Activated CD8-positive, alpha-beta T cell treated with anti-CD3 and anti-CD28 coated beads, Interleukin-2, amount 10 ng/mL, durations not matched to agents 7 days and 5 days (primary cell): ENCODE data around the gene CFAP61. TPM values are rescaled to one million over a fixed set of nuclear protein-coding genes. Genes with fewer than 3 reads are reported as not detected.

Experiments used
- ATAC-seq: fragments of 150-1000 bp; cut with Tn5 transposase; one replicate; pipeline ENCODE4 v1.10.0; 2021; ENCODE audit warnings: moderate library complexity
- CTCF ChIA-PET: fragments of 350-600 bp; sonication (Branson Sonifier 250); formaldehyde crosslinking; loops from one replicate; lab custom pipeline; 2021; ENCODE audit warnings: antibody characterized with exemption; lab: Charles Lee
- POLR2A ChIA-PET: fragments of 350-600 bp; sonication (Branson Sonifier 250); formaldehyde crosslinking; loops from one replicate; lab custom pipeline; 2021; ENCODE audit warnings: antibody characterized with exemption; lab: Charles Lee
- DNase-seq: peaks from one replicate; pipeline ENCODE4 v3.0.0-alpha.2; 2020
- H3K27ac Mint-ChIP-seq: one replicate; pipeline ENCODE4 v1.8.0; 2021; ENCODE audit warnings: mild to moderate bottlenecking, mixed read lengths
- H3K27me3 Mint-ChIP-seq: one replicate; pipeline ENCODE4 v1.8.0; 2021; ENCODE audit warnings: low read depth, mixed read lengths
- H3K36me3 Mint-ChIP-seq: one replicate; pipeline ENCODE4 v1.8.0; 2021; ENCODE audit warnings: low read depth, mixed read lengths
- H3K4me1 Mint-ChIP-seq: one replicate; pipeline ENCODE4 v1.8.0; 2021; ENCODE audit warnings: low read depth, mixed read lengths
- H3K4me3 Mint-ChIP-seq: one replicate; pipeline ENCODE4 v1.8.0; 2021; ENCODE audit warnings: mild to moderate bottlenecking, mixed read lengths
- H3K9me3 Mint-ChIP-seq: one replicate; pipeline ENCODE4 v1.8.0; 2022; ENCODE audit warnings: mixed read lengths; ENCODE audit not compliant: insufficient read depth
- total RNA-seq, 2 experiments: library from RNA; stranded (reverse); gene quantifications; one replicate each; pipeline ENCODE4 v1.2.3, GENCODE V29; 2021

CFAP61 gene
- total RNA-seq, 2 experiments from 2014 or later, result not detected

GRCh38 chr20:20248620-20249200 is 196.4 kb downstream of the CFAP61 start:
- DNase-seq (no peak), ATAC-seq (no peak)
- Mint-ChIP-seq H3K4me3 (no peak overlapping the region), H3K36me3 (no peaks in the 10 kb centered on the region), H3K9me3 (no peaks in the 10 kb centered on the region), H3K27me3 (peaks cover 3% of the 10 kb centered on the region), H3K4me1 (no peaks in the 10 kb centered on the region), H3K27ac (no peak overlapping the region)
- CTCF ChIA-PET, result no interaction called here
- POLR2A ChIA-PET, result no interaction called here

- ChIA-PET CTCF (no interaction called here), POLR2A (no interaction called here)
- Mint-ChIP-seq H3K9me3 (no peaks in the 10 kb centered on the region), H3K27me3 (peaks cover 5% of the 10 kb centered on the region), H3K4me3 (no peak overlapping the region), H3K36me3 (no peaks in the 10 kb centered on the region), H3K27ac (no peak overlapping the region), H3K4me1 (no peaks in the 10 kb centered on the region)
- DNase-seq, result no peak
- ATAC-seq, result no peak
Observed at GRCh38 chr20:20251317-20251716, 199.0 kb downstream of the CFAP61 start.

GRCh38 chr20:20251836-20252235 is 199.5 kb downstream of the CFAP61 start:
- Mint-ChIP-seq H3K36me3 (no peaks in the 10 kb centered on the region), H3K4me1 (no peaks in the 10 kb centered on the region), H3K9me3 (no peaks in the 10 kb centered on the region), H3K27ac (no peak overlapping the region), H3K27me3 (peaks cover 5% of the 10 kb centered on the region), H3K4me3 (no peak overlapping the region)
- ATAC-seq (no peak), DNase-seq (no peak)
- CTCF ChIA-PET, result no interaction called here
- POLR2A ChIA-PET, result no interaction called here

- CTCF ChIA-PET, result no interaction called here
- H3K36me3 Mint-ChIP-seq, result no peaks in the 10 kb centered on the region
- POLR2A ChIA-PET, result interaction anchor here (0.6 kb wide), 1 partner anchor 801 kb away, joined by 3 read pairs; no protein-coding TSS in a partner anchor
- H3K9me3 Mint-ChIP-seq, result no peaks in the 10 kb centered on the region
- no peak for ATAC-seq
- H3K27me3 Mint-ChIP-seq, result peaks cover 2% of the 10 kb centered on the region
- no peak for DNase-seq
- H3K27ac Mint-ChIP-seq, result no peak overlapping the region
- H3K4me1 Mint-ChIP-seq, result no peaks in the 10 kb centered on the region
- H3K4me3 Mint-ChIP-seq, result no peak overlapping the region
Observed at GRCh38 chr20:20253039-20253743, 200.9 kb downstream of the CFAP61 start.

- ATAC-seq, result no peak
- Mint-ChIP-seq H3K4me3 (no peak overlapping the region), H3K27ac (no peak overlapping the region), H3K4me1 (no peaks in the 10 kb centered on the region), H3K27me3 (peaks cover 2% of the 10 kb centered on the region), H3K9me3 (no peaks in the 10 kb centered on the region), H3K36me3 (no peaks in the 10 kb centered on the region)
- CTCF ChIA-PET, result no interaction called here
- POLR2A ChIA-PET, result no interaction called here
- no peak for DNase-seq
Observed at GRCh38 chr20:20253744-20254330, 201.5 kb downstream of the CFAP61 start.

GRCh38 chr20:20255099-20255498 is 202.8 kb downstream of the CFAP61 start:
- ChIA-PET POLR2A (no interaction called here), CTCF (interaction anchor here (0.9 kb wide), 1 partner anchor 18 kb away, joined by 3 read pairs; no protein-coding TSS in a partner anchor)
- no peaks in the 10 kb centered on the region for H3K4me1 Mint-ChIP-seq
- no peak overlapping the region for H3K4me3 Mint-ChIP-seq
- no peaks in the 10 kb centered on the region for H3K36me3 Mint-ChIP-seq
- ATAC-seq (no peak), DNase-seq (no peak)
- H3K27ac Mint-ChIP-seq, result no peak overlapping the region
- H3K9me3 Mint-ChIP-seq, result no peaks in the 10 kb centered on the region
- peaks cover 5% of the 10 kb centered on the region for H3K27me3 Mint-ChIP-seq

GRCh38 chr20:20259533-20259932 is 207.2 kb downstream of the CFAP61 start:
- Mint-ChIP-seq H3K27ac (no peak overlapping the region), H3K36me3 (no peaks in the 10 kb centered on the region), H3K9me3 (no peaks in the 10 kb centered on the region), H3K4me1 (no peaks in the 10 kb centered on the region), H3K27me3 (peaks cover 7% of the 10 kb centered on the region), H3K4me3 (no peak overlapping the region)
- POLR2A ChIA-PET, result no interaction called here
- no peak for ATAC-seq
- CTCF ChIA-PET, result interaction anchor here (1.5 kb wide), 1 partner anchor 23 kb away, joined by 5 read pairs; no protein-coding TSS in a partner anchor
- no peak for DNase-seq

GRCh38 chr20:20261159-20261558 is 208.8 kb downstream of the CFAP61 start:
- CTCF ChIA-PET, result interaction anchor here (1.5 kb wide), 1 partner anchor 24 kb away, joined by 5 read pairs; no protein-coding TSS in a partner anchor
- DNase-seq, result no peak
- POLR2A ChIA-PET, result no interaction called here
- Mint-ChIP-seq H3K4me1 (no peaks in the 10 kb centered on the region), H3K36me3 (no peaks in the 10 kb centered on the region), H3K27ac (no peak overlapping the region), H3K27me3 (peaks cover 5% of the 10 kb centered on the region), H3K4me3 (no peak overlapping the region), H3K9me3 (no peaks in the 10 kb centered on the region)
- ATAC-seq, result no peak

GRCh38 chr20:20265210-20265609 is 212.9 kb downstream of the CFAP61 start:
- ChIA-PET CTCF (no interaction called here), POLR2A (no interaction called here)
- Mint-ChIP-seq H3K4me3 (no peak overlapping the region), H3K27me3 (peaks cover 1% of the 10 kb centered on the region), H3K9me3 (no peaks in the 10 kb centered on the region), H3K4me1 (no peaks in the 10 kb centered on the region), H3K36me3 (no peaks in the 10 kb centered on the region), H3K27ac (no peak overlapping the region)
- no peak for DNase-seq
- no peak for ATAC-seq

GRCh38 chr20:20266552-20266951 is 214.2 kb downstream of the CFAP61 start:
- CTCF ChIA-PET, result no interaction called here
- Mint-ChIP-seq H3K9me3 (no peaks in the 10 kb centered on the region), H3K4me3 (no peak overlapping the region), H3K27ac (no peak overlapping the region), H3K27me3 (no peaks in the 10 kb centered on the region), H3K36me3 (no peaks in the 10 kb centered on the region), H3K4me1 (no peaks in the 10 kb centered on the region)
- ATAC-seq, result no peak
- POLR2A ChIA-PET, result no interaction called here
- DNase-seq, result no peak

GRCh38 chr20:20267685-20268370 is 215.5 kb downstream of the CFAP61 start:
- Mint-ChIP-seq H3K36me3 (no peaks in the 10 kb centered on the region), H3K9me3 (no peaks in the 10 kb centered on the region), H3K4me3 (no peak overlapping the region), H3K27ac (no peak overlapping the region), H3K27me3 (no peaks in the 10 kb centered on the region), H3K4me1 (no peaks in the 10 kb centered on the region)
- ChIA-PET POLR2A (no interaction called here), CTCF (no interaction called here)
- ATAC-seq, result no peak
- no peak for DNase-seq

GRCh38 chr20:20271271-20271670 is 218.9 kb downstream of the CFAP61 start:
- ChIA-PET CTCF (no interaction called here), POLR2A (no interaction called here)
- Mint-ChIP-seq H3K27ac (no peak overlapping the region), H3K9me3 (no peaks in the 10 kb centered on the region), H3K36me3 (no peaks in the 10 kb centered on the region), H3K27me3 (no peaks in the 10 kb centered on the region), H3K4me3 (no peak overlapping the region), H3K4me1 (no peaks in the 10 kb centered on the region)
- ATAC-seq, result no peak
- no peak for DNase-seq
